HepG2 (cell line): Measurements from ENCODE around the gene CSNK2B. TPM values are rescaled to one million over a fixed set of nuclear protein-coding genes. Genes with fewer than 3 reads are reported as not detected.

Source experiments
- ATAC-seq: fragments of 200-7000 bp; cut with Tn5 transposase; 3 replicates; pipeline ENCODE4 v1.9.1; 2020; ENCODE audit warnings: mild to moderate bottlenecking, moderate library complexity
- BruUV-seq: library from RNA; stranded (reverse); fragments of 400-500 nt; replicated peaks from 2 replicates; lab custom pipeline; 2021; lab: Mats Ljungman, UMichigan
- CTCF ChIA-PET: fragments of 300-600 bp; formaldehyde crosslinking; extraction: SDS; loops from one replicate; lab custom pipeline; 2021; ENCODE audit warnings: low total read pairs, inconsistent platforms, low intra/inter-chr PET ratio; lab: Yijun Ruan, JAX
- POLR2A ChIA-PET: fragments of 350-600 bp; sonication (Branson Sonifier 250); formaldehyde crosslinking; loops from one replicate; lab custom pipeline; 2020; ENCODE audit warnings: antibody characterized with exemption, inconsistent platforms; lab: Yijun Ruan, JAX
- DNase-seq: peaks from one replicate; pipeline ENCODE4 v3.0.0-alpha.2; 2015; ENCODE audit warnings: low spot score
- FAIRE-seq: peaks from 3 replicates; lab custom pipeline; 2011; peaks lifted over from hg19 to GRCh38; lab: Jason Lieb, UNC
- H2AFZ ChIP-seq: one replicate; pipeline ENCODE4 v1.6.1; 2011; ENCODE audit warnings: low read length, inconsistent platforms
- H3K27ac ChIP-seq: fragments of 300-600 bp; 3 replicates; pipeline ENCODE4 v1.8.0; 2011; ENCODE audit warnings: mixed run types, mild to moderate bottlenecking, mixed read lengths, low read length, inconsistent platforms; ENCODE audit not compliant: insufficient read depth; ENCODE audit errors: extremely low read length
- H3K27me3 ChIP-seq, 2 experiments: fragments of 200-600 bp in 1 of 2; 2 replicates in 1 of 2; 3 replicates in 1 of 2; pipeline versions ENCODE4 v1.6.0 to v1.8.0; 2011; ENCODE audit warnings: low read length in 2 of 2, mild to moderate bottlenecking in 2 of 2, moderate library complexity in 2 of 2, inconsistent platforms in 1 of 2; ENCODE audit not compliant: insufficient read depth in 2 of 2, control insufficient read depth in 1 of 2
- H3K36me3 ChIP-seq, 2 experiments: fragments of 200-600 bp in 1 of 2; replicated peaks in 1 of 2; 2 replicates in 1 of 2; 3 replicates in 1 of 2; pipeline versions ENCODE4 v1.5.1 to v1.8.0; 2011; ENCODE audit warnings: low read length in 2 of 2, inconsistent platforms in 1 of 2; ENCODE audit not compliant: insufficient read depth in 2 of 2, control insufficient read depth in 1 of 2
- H3K4me1 ChIP-seq: 2 replicates; pipeline ENCODE4 v1.5.1; 2012; ENCODE audit warnings: low read length, inconsistent platforms; ENCODE audit not compliant: insufficient read depth
- H3K4me2 ChIP-seq: 2 replicates; pipeline ENCODE4 v1.6.0; 2011; ENCODE audit warnings: low read depth, low read length, inconsistent platforms
- H3K4me3 ChIP-seq, 3 experiments: fragments of 200-600 bp in 1 of 3; sonication (generic), shearing (Covaris generic) in 1 of 3; replicated peaks in 1 of 3; 2 replicates each; pipeline ENCODE4 v1.5.1; 2011 to 2016; ENCODE audit warnings: low read length in 3 of 3, inconsistent platforms in 2 of 3, low read depth in 2 of 3, mild to moderate bottlenecking in 2 of 3, control low read depth in 1 of 3, mixed read lengths in 1 of 3; ENCODE audit not compliant: insufficient read depth in 1 of 3
- H3K79me2 ChIP-seq: one replicate; pipeline ENCODE4 v1.6.1; 2011; ENCODE audit warnings: low read length, inconsistent platforms; ENCODE audit not compliant: insufficient read depth
- H3K9ac ChIP-seq: 2 replicates; pipeline ENCODE4 v1.6.0; 2011; ENCODE audit warnings: mild to moderate bottlenecking, low read depth, low read length, inconsistent platforms; ENCODE audit not compliant: insufficient read depth
- H3K9me3 ChIP-seq: 2 replicates; pipeline ENCODE4 v1.5.1; 2012; ENCODE audit warnings: mild to moderate bottlenecking, low read length
- H4K20me1 ChIP-seq: 2 replicates; pipeline ENCODE4 v1.6.0; 2011; ENCODE audit warnings: inconsistent platforms, mild to moderate bottlenecking, low read length, moderate library complexity; ENCODE audit not compliant: insufficient read depth
- AGO2 ChIP-seq: fragments of 200-400 bp; formaldehyde crosslinking; optimal IDR thresholded peaks from 2 replicates; pipeline ENCODE3; 2017; ENCODE audit warnings: mild to moderate bottlenecking, low read depth, low read length, moderate library complexity
- FOXA3 ChIP-seq: IDR thresholded peaks from 2 replicates; pipeline ENCODE4 v1.6.1; 2016; ENCODE audit warnings: missing genetic modification reagents, missing compliant biosample characterization
- MAFK ChIP-seq, 2 experiments: IDR thresholded peaks in 1 of 2; conservative IDR thresholded peaks in 1 of 2; 2 replicates each; pipeline ENCODE4 v1.6.1; 2011; ENCODE audit warnings: improper control_type of control experiment in 2 of 2, low read length in 2 of 2
- PAF1 ChIP-seq: IDR thresholded peaks from 2 replicates; pipeline ENCODE4 v1.6.1; 2016; ENCODE audit warnings: missing genetic modification reagents, missing compliant biosample characterization
- PRPF4 ChIP-seq: fragments of 200-400 bp; formaldehyde crosslinking; IDR thresholded peaks from 2 replicates; pipeline ENCODE4 v1.6.1; 2016; ENCODE audit warnings: low read length, low read depth; ENCODE audit not compliant: poor library complexity, severe bottlenecking
- SCMH1 ChIP-seq: sonication (generic); formaldehyde crosslinking; IDR thresholded peaks from 2 replicates; pipeline ENCODE4 v1.9.0; 2021; ENCODE audit warnings: missing genetic modification reagents, mild to moderate bottlenecking, borderline replicate concordance
- SP4 ChIP-seq: sonication (generic); formaldehyde crosslinking; IDR thresholded peaks from 2 replicates; pipeline ENCODE4 v1.8.1; 2023; ENCODE audit warnings: mild to moderate bottlenecking, missing genetic modification reagents
- SRY ChIP-seq: sonication (generic); formaldehyde crosslinking; IDR thresholded peaks from 2 replicates; pipeline ENCODE4 v1.8.0; 2022; ENCODE audit warnings: mild to moderate bottlenecking, missing genetic modification reagents
- YEATS2 ChIP-seq: sonication (generic); formaldehyde crosslinking; IDR thresholded peaks from 2 replicates; pipeline ENCODE4 v1.4.0; 2020; ENCODE audit warnings: missing genetic modification reagents, borderline replicate concordance
- ZFY ChIP-seq: sonication (generic); formaldehyde crosslinking; IDR thresholded peaks from 2 replicates; pipeline ENCODE4 v1.4.0; 2020; ENCODE audit warnings: missing genetic modification reagents
- ZGPAT ChIP-seq: IDR thresholded peaks from 2 replicates; pipeline ENCODE4 v1.6.1; 2016; ENCODE audit warnings: mild to moderate bottlenecking
- ZNF510 ChIP-seq: sonication (generic); formaldehyde crosslinking; IDR thresholded peaks from 2 replicates; pipeline ENCODE4 v1.4.0; 2020; ENCODE audit warnings: low read depth, mild to moderate bottlenecking, missing genetic modification reagents
- WGBS: methylation state at CpG from one replicate; pipeline ENCODE4 v1.1.6; 2017; ENCODE audit warnings: low lambda C conversion rate; 5-methylcytosine and 5-hydroxymethylcytosine counted together
- in situ Hi-C: cut with HindIII; loops from 2 replicates; pipeline ENCODE4 v1.10.0; 2017; ENCODE audit warnings: low pct_unique_long_range_greater_than_20kb; ENCODE audit not compliant: extremely low pct_ligation_motif_present
- intact Hi-C: fragments of 100-400 bp; cut with micrococcal nuclease; formaldehyde crosslinking; loops from one replicate; pipeline ENCODE4 v1.10.0; 2022; ENCODE audit not compliant: unreplicated experiment
- polyA plus RNA-seq, 8 experiments: library from polyadenylated mRNA; depleted of rRNA in 3 of 8; stranded (reverse) in 7 of 8; unstranded in 1 of 8; fragments of >200 nt; fragmentation: Illumina TruSeq in 4 of 8; extraction: Trizol in 4 of 8; gene quantifications; 2 replicates each; pipeline versions ENCODE4 v1.2.1 to v1.2.3, GENCODE V29; 2011 to 2016; ENCODE audit warnings: low read depth in 4 of 8, missing spikeins in 1 of 8, mixed read lengths in 1 of 8; ENCODE audit not compliant: insufficient read depth in 1 of 8
- total RNA-seq, 5 experiments: library from RNA; depleted of rRNA; stranded (reverse); fragments of >200 nt; fragmentation: Illumina TruSeq; extraction: Trizol; gene quantifications; 2 replicates each; pipeline ENCODE4 v1.2.3, GENCODE V29; 2016; ENCODE audit warnings: low read depth in 1 of 5
- TF ChIP-seq, protein P1 (sequence below): sonication (generic); formaldehyde crosslinking; IDR thresholded peaks from 2 replicates; pipeline ENCODE4 v1.8.0; 2022; ENCODE audit warnings: mild to moderate bottlenecking, missing genetic modification reagents; ENCODE audit not compliant: insufficient replicate concordance
- TF ChIP-seq, protein P2 (sequence below): conservative IDR thresholded peaks from 2 replicates; pipeline ENCODE4 v1.6.1; 2018; ENCODE audit warnings: missing genetic modification reagents
- TF ChIP-seq, protein P3 (sequence below): IDR thresholded peaks from 2 replicates; pipeline ENCODE4 v1.6.1; 2016; ENCODE audit warnings: missing compliant biosample characterization, missing genetic modification reagents, borderline replicate concordance

Gene CSNK2B
- total and polyA plus RNA-seq, 2 of the 13 experiments (the other 11 are each of a cell fraction or from before 2014, with no cell fraction given): 111 to 296 TPM

DNA sequence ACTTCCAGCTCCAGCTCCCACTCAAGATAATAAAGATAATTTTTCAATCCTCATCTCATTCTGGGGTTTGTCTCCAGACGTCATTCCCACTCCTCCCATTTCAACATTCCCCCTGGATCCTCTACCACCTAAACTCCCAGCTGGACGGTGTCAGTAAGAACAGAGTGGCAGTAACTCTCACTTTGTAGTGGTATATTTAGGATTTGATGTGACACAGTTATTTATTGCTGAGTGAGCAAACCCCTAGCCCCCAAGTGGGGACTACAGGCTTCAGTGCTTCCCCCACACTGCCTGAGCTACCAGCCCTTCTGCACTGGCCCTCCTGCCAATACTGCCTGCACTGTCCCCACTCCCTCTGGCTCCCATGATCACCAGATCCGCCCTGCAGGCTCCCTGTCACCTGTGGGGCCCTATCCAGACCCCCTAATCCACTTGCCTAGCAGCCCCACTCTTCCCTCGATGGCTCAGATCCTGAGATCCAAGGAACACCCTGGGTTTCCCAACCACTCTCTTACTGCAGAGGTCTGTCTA lies 7.7 kb upstream of the CSNK2B start:
- 55% methylated on average over 4 of the region's 4 CpGs for WGBS
- H3K9ac ChIP-seq: peak overlapping the region; percentile 72
- peaks cover 95% of the 10 kb centered on the region for H3K4me1 ChIP-seq
- H3K36me3 ChIP-seq: peaks cover 10 to 20% of the 10 kb centered on the region in 2 experiments
- intact Hi-C loops (loop anchor here (10.0 kb wide), 1 partner anchor 113 kb away; the partner anchor contains the start of genes ATP6V1G2, DDX39B and NFKBIL1), in situ Hi-C loops (no loop called here)
- H3K9me3 ChIP-seq: no peaks in the 10 kb centered on the region
- FAIRE-seq (no peak), DNase-seq (no peak), ATAC-seq (no peak)
- BruUV-seq: no TSS peak
- peak overlapping the region; percentile 73 for H3K27ac ChIP-seq
- peak overlapping the region; percentile 56 to 78 (median 72) for H3K4me3 ChIP-seq
- peak overlapping the region; percentile 100 for H3K4me2 ChIP-seq
- H3K27me3 ChIP-seq: no peaks in the 10 kb centered on the region; a peak in 2 of 5 replicates
- peaks cover 61% of the 10 kb centered on the region for H3K79me2 ChIP-seq
- CTCF ChIA-PET: no interaction called here
- H4K20me1 ChIP-seq: peaks cover 19% of the 10 kb centered on the region; the same call in 1 of the 2 replicates
- no peak overlapping the region for H2AFZ ChIP-seq
- POLR2A ChIA-PET: interaction anchor here (0.9 to 7.9 kb wide), 14 partner anchors 11 to 207 kb away, joined by 3 to 104 read pairs (median 3); partner anchors contain the start of genes AIF1, HSPA1B, LY6G5B and NEU1
- 0 out of 2 replicates have a peak, but pooled peaks have one; percentile 25 for TF ChIP-seq ZGPAT (CRISPR knock-in tag)
- peak; percentile 83 to 85 for TF ChIP-seq MAFK (conservative IDR thresholded peaks at IDR 0.05 in 1 of 2, IDR thresholded peaks at IDR 0.05 in 1 of 2; ENCODE audit: low read length in 2 of 2)
- TF ChIP-seq ZFY: no peak; the same call in 1 of the 2 replicates
- peak; percentile 16; the same call in 1 of the 2 replicates for TF ChIP-seq PAF1 (CRISPR knock-in tag)
- no peak for TF ChIP-seq FOXA3 (CRISPR knock-in tag)
- TF ChIP-seq, protein P1, sequence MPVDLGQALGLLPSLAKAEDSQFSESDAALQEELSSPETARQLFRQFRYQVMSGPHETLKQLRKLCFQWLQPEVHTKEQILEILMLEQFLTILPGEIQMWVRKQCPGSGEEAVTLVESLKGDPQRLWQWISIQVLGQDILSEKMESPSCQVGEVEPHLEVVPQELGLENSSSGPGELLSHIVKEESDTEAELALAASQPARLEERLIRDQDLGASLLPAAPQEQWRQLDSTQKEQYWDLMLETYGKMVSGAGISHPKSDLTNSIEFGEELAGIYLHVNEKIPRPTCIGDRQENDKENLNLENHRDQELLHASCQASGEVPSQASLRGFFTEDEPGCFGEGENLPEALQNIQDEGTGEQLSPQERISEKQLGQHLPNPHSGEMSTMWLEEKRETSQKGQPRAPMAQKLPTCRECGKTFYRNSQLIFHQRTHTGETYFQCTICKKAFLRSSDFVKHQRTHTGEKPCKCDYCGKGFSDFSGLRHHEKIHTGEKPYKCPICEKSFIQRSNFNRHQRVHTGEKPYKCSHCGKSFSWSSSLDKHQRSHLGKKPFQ (CRISPR knock-in tag): no peak
- TF ChIP-seq ZNF510 (CRISPR knock-in tag): no peak
- TF ChIP-seq, protein P2, sequence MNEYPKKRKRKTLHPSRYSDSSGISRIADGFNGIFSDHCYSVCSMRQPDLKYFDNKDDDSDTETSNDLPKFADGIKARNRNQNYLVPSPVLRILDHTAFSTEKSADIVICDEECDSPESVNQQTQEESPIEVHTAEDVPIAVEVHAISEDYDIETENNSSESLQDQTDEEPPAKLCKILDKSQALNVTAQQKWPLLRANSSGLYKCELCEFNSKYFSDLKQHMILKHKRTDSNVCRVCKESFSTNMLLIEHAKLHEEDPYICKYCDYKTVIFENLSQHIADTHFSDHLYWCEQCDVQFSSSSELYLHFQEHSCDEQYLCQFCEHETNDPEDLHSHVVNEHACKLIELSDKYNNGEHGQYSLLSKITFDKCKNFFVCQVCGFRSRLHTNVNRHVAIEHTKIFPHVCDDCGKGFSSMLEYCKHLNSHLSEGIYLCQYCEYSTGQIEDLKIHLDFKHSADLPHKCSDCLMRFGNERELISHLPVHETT (CRISPR knock-in tag): no peak
- TF ChIP-seq, protein P3, sequence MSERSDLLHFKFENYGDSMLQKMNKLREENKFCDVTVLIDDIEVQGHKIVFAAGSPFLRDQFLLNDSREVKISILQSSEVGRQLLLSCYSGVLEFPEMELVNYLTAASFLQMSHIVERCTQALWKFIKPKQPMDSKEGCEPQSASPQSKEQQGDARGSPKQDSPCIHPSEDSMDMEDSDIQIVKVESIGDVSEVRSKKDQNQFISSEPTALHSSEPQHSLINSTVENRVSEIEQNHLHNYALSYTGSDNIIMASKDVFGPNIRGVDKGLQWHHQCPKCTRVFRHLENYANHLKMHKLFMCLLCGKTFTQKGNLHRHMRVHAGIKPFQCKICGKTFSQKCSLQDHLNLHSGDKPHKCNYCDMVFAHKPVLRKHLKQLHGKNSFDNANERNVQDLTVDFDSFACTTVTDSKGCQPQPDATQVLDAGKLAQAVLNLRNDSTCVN (CRISPR knock-in tag): no peak
- 0 out of 2 replicates have a peak, but pooled peaks have one; percentile 51 for TF ChIP-seq SRY (CRISPR knock-in tag)
- TF ChIP-seq SP4 (CRISPR knock-in tag): no peak
- TF ChIP-seq PRPF4: no peak
- TF ChIP-seq SCMH1 (CRISPR knock-in tag): no peak
- TF ChIP-seq AGO2: no peak
- TF ChIP-seq YEATS2 (CRISPR knock-in tag): no peak
